Fibroblast of peridontal ligament (primary cell): Measurements from ENCODE around the gene CAMK2N2.

Source experiments
- DNase-seq: peaks from one replicate; pipeline ENCODE4 v3.0.0-alpha.2; 2010; ENCODE audit errors: extremely low read depth

CAMK2N2 gene

DNA sequence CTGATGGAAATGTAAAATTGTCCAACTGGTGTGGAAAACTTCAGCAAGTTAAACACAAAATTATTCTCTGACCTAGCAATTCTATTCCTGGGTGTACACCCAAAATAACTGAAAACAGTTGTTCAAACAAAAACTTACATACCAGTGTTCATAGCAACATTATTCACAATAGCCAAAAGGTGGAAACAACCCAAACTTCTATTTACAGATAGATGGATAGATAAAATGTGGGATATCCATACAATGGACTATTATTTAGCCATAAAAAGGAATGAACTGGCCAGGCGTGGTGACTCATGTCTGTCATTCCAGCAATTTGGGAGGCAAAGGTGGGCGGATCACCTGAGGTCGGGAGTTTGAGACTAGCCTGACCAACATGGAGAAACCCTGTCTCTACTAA, 38.8 kb downstream of the CAMK2N2 start:
- DNase-seq: no peak

DNA sequence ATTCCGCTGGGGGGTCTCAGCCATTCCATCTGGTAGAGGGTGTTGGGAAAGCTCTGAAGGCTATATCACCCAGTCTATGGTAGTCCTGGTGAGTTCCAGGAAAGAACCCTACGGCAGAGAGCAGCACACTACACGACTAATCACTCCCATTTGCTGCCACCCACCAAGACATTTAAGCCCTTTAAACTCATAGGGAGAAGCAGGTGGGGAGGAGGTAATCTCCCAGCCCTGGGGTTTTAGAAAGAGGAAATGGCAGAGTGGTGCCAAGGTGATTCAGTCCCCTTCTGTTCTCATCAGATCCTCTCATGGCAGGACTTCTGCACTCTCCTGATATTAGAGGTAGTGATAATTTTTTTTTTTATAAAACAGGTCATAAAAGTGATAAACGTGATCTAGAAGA, 42.5 kb downstream of the CAMK2N2 start:
- no peak for DNase-seq

DNA sequence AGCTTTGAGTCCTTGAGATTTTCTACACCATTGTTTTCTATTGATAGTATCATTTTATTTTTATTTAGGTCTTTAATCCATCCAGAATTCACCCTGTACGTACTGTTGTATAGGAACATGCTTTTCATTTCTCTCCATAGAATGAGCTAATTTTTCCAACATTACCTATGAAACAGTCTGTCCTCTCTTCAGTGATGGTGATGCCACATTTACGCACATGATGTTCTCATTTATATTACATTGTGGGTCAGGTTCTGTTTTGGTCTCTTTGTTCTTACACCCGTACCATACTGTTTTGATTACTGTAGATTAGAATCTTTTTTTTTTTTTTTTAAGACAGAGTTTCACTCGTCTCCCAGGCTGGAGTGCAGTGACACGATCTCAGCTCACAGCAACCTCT, 49.6 kb downstream of the CAMK2N2 start:
- no peak for DNase-seq

DNA sequence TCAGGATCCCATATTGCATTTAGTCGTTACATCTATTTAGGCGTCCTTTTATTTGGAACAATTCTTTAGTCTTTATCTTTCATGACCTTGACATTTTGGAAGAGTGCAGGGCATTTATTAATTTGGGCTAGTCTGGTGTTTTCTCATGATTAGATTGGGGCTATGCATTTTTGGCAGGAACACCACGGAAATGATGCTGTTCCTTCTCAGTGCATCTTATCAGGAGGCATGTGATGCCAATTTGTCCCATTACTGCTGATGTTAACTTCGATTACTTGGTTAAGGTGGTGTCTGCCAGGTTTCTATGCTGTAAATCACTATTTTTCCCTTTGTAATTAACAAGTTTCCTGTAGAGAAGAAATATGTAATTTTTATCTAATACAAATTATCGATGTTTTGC, 50.1 kb downstream of the CAMK2N2 start:
- DNase-seq: no peak
